HG02763 (cell line): ENCODE data around the gene NPEPPS.
"Not testable (repeated sequence)": the region's sequence is repeated elsewhere in the genome, so short reads cannot be mapped to it uniquely, and the experiment has no call there.

Experiments
- ATAC-seq: cut with Tn5 transposase; IDR thresholded peaks from one replicate; pipeline ENCODE4 v1.9.1; 2021; ENCODE audit warnings: mild to moderate bottlenecking, moderate library complexity; ENCODE audit not compliant: unreplicated experiment

Gene NPEPPS

GRCh38 chr17:47561698-47562405 is 30.9 kb downstream of the NPEPPS start:
- not testable (repeated sequence) for ATAC-seq

DNA sequence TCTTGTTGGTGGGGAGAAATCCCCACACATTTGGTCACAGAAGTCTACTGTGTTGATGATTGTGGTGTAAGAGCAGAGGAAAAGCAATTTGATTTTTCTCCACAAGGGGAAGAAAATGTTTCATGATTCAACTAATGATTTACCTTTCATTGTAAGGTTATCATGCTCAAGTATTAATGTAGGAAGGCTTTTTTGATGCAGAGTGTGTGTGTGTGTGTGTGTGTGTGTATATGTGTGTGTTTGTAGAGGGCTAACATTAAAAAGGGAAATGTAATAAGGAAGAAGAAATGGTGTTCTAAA is 31.4 kb downstream of the NPEPPS start:
- not testable (repeated sequence) for ATAC-seq

DNA sequence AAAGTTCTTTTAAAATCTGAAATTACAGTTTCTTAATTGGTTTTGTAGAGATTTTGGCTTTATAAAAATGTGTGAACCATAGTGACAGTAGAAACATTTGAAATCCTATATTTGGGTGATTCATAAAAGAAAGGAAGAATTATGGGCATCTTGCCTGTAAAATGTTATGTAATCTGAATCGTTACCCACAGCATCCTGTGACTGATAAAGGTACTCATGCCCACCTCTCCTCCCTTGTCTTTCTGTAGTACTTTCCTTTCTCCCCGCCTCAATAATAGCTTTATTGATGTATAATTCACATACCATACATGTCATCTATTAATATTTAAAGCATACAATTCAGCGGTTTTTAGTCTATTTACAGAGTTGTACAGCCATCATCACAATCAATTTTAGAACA is 36.4 kb downstream of the NPEPPS start:
- not testable (repeated sequence) for ATAC-seq

- not testable (repeated sequence) for ATAC-seq
Observed at GRCh38 chr17:47572561-47572960, 41.7 kb downstream of the NPEPPS start.

DNA sequence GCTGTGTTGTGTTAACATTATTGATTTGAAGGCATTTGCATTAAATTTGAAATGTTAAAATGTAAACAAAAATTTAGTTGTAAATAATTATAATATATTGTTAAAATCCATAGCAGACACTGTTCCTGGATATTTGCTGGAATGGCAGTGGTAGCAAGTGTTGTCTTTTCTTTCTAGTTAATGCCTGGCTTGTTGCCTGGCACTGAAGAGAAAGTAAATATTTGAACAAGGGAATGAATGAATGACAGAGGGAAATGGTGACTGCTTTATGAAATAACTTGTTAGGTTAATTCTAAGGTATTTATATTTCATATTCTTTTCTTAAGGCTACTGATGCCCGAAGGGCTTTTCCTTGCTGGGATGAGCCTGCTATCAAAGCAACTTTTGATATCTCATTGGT is 51.5 kb downstream of the NPEPPS start:
- not testable (repeated sequence) for ATAC-seq

DNA sequence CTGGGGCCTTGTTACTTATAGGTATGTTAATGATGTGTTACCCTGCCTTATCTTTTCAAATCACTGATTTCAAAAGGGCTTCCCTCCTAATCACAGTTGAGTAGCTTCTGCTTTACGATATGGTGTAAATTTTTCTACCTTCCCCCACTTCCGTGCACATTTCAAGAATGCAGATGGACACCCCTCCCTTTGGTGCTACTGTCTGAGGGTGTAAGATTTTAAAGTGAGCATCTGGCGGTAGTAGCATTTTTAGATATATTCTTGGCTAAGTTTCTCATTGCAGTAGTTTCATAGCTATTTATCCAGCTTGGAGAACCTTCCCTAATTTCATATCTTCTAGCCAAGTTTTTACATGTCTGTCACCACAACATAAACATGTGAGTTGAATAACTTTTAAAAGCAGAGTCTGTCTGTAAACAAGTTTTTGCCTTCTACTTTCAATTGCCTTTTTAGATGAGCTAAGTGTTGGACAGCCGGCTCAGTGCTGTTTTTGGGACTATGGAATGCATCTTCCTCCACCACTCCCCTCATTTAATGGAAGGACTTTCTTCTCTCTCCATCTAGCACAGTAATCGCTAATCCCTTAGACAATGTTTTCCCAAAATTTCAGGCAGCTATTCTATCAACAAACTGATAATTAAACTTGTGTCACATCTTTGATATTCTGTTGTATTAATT is 55.6 kb downstream of the NPEPPS start:
- ATAC-seq: not testable (repeated sequence)

DNA sequence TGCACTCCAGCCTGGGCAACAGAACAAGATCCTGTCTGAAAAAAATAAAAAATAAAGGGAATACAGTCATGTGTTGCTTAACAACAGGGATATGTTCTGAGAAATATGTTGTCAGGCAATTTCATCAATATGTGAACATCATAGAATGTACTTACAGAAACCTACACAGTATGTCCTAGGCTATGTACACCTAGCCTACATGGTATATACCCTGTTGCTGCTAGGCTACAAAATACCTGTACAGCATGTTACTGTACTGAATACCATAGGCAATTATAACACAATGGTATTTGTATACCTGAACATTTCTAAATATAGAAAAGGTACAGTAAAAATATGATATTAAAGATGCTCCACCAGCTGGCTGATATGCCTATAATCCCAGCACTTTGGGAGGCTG is 62.6 kb downstream of the NPEPPS start:
- not testable (repeated sequence) for ATAC-seq

DNA sequence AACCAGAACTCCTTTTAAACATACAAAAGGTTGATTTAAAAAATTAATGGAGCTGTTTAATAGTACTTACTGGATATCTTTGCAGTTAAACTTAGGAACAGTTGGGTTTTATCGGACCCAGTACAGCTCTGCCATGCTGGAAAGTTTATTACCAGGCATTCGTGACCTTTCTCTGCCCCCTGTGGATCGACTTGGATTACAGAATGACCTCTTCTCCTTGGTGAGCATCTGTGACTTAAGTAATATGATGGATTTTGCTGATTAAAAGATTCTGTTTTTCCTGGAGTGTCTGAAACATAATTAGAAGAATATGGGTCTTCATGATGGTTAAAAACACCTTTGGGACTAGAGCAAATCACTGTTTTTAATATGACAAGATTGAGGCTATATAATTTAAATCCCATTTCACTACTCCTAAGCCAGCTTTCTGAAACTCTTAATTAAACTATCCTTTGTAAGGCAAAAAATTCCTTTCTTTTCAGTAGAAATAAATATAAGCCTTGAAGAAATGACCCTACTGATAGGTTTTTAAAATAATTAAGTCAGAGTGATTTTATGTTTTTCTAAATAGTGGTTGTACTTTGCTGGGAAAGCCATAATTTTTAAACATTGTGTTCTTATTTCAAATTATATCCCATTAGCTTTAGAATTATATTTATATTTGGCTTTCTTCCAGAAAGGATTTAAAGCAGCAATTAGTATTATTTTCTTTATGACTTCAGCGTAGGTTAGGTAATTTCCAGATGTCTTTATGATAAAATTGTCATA is 73.1 kb downstream of the NPEPPS start:
- no peak for ATAC-seq

DNA sequence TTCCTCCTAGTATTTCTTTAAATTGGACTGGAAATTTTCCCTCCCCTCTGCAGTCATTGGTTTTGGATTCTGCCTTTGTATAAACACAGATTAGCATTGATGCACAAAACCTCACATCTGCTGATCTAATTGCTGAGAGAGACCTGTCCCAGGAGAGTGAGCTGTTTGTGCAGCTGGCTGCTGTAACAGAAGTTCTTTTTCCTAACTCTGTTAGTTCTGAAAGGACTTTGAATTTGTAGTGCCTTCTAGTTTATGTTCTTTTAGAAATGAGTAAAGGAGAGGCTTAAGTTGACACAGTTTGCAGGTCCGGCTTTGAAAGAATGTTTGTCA is 73.7 kb downstream of the NPEPPS start:
- ATAC-seq: no peak

- no peak for ATAC-seq
Observed at GRCh38 chr17:47605011-47605410, 74.1 kb downstream of the NPEPPS start.

DNA sequence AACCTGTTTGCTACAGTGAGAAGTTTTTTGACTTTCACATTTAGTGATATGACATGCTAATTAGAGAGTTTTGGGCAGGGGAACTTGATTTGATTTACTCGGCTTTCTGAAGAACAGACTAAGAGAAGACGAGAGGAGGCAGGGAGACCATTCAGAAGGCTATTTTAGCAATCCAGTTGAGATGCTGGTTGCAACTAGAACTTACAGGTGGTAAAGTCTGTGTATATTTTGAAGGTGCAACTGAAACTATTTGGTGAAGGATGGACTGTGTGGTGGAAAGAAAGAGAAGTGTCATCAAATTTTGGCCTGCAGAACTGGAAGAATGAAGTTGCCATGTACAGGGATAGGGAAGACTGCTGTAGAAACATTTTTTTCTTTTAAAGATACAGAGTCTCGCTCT is 76.6 kb downstream of the NPEPPS start:
- no peak for ATAC-seq

DNA sequence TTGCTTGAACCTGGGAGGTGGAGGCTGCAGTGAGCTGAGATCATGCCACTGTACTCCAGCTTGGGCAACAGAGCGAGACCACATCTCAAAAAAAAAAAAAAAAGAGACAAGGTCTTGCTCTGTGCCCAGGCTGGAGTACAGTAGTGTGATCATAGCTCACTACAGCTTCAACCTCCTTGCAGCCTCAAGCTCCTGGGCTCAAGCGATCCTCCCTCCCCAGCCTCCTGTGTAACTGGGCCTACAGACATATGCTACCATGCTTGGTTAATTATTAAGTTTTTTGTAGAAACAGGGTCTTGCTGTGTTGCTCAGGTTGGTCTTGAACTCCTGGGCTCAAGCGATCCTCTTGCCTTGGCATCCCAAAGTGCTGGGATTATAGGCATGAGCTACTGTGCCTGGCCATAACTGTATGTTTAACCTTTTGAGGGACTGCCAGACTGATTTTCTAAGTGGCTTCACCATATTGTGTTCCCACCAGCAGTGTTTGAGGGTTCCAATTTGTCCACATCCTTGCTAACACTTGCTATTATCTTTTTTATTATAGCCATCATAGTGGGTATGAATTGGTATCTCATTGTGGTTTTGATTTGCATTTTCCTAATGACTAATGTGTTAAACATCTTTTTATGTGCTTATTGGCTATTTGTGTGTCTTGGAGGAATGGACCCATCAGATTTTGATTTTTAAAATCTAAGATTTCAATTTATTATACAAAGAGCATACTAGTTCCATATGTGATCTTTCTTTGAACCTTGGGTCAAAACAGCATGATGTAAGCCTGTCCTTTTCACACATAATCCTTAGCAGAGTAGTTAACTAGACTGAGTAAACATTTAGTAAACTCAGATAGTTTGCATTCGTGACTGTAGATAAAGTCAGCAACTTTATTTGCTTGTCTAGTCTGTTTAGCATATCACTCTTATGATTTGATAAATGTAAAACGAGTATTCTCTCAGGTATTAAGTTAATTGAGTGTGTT is 80.8 kb downstream of the NPEPPS start:
- ATAC-seq: no peak

DNA sequence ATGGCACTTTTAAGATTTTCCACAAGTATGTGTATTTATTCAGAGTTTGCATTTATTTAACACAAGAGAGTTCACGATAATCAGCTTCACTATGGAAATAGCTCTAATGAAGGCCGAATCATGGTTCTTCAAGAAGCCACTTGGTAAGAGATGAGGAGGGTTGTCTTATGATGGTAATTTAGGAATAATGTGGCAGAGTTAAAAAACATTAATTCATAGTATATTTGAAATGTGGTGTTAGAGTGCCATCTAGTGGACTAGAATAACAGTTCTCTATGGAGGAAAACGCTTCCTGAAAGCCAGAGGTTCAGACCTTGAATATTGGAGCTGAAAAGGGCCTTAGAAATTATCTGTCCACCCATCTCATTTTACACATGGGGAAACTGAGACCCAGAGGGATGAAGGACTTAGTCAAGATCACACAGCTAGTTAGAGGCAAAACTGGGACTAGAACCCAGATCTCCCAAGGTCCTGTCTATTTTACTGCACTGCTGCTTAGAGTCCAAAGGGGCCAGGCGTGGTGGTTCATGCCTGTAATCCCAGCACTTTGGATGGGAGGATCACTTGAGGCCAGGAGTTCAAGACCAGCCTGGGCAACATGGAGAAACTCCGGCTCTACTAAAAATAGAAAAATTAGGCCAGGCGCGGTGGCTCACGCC is 85.0 kb downstream of the NPEPPS start:
- no peak for ATAC-seq

DNA sequence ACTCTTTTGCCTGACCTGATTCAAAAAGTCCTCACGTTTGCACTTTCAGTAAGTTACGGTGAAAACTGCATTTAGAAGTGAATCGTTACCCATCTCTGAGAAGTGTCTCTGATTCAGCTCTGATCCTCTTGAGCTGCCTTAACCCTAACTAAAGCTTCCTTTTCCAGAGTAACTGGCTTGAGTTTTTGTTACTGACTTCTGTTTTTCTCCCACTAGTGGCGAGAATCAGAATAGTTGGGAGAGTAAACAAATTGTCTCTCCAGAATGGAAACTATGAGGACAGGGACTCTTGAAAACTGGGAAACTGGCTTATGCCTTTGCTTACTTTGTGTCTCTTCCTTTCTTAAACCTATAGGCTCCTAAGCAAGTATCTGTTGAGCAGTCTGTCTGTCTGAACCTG is 87.5 kb downstream of the NPEPPS start:
- no peak for ATAC-seq

- ATAC-seq: no peak
Observed at GRCh38 chr17:47620503-47621245, 89.8 kb downstream of the NPEPPS start.

DNA sequence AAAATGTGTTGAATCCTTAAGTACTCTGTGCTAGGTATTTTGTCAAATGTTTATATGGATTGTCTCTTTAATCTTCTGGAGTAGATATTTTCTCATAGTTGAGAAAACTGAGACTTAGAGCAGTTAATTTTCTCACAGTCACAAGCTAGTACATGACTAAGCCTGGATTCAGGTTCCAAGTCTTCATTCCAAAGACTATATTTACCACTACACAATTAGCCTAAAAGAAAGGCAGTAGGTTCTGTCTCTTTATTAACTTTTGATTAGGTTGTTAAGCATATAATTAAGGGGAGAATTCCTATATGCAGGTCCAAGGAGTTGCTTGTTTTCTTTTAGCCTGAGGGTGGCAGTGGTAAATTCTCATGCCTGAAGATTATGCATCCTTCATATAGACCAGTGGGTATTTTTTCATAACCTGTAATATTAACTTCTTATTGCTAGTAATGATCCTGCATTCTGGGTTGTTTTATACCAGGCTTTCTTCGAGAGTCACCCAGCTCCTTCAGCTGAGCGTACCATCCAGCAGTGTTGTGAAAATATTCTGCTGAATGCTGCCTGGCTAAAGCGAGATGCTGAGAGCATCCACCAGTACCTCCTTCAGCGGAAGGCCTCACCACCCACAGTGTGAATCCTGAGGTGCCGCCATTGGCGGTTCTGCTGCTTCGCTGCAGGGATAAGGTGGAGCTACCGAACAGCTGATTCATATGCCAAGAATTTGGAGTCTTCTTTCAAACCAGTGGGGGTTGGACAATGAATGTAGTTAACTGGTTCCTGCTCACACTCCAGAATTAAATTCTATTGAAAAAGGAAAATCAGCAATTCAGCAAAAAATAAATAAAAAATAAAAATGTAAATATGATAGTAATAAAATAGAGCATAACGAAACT is 90.6 kb downstream of the NPEPPS start:
- no peak for ATAC-seq

- ATAC-seq: no peak
Observed at GRCh38 chr17:47622180-47622549, 91.3 kb downstream of the NPEPPS start.

DNA sequence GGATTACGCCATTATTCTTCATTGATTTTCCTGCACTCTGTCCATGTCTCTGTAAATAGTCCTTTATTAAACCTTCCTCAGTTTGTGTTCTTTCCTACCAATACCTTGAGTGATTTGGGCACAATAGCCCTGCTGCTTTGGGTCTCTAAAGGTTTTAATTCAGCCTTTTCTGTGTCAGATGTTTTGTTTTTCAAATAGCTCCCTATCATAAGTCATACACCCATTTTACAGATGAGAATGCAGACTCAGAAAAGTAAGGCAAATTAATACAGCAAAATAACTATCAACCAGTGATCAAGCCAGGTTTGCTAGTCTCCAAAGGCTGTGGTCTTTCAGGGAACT is 93.8 kb downstream of the NPEPPS start:
- no peak for ATAC-seq

DNA sequence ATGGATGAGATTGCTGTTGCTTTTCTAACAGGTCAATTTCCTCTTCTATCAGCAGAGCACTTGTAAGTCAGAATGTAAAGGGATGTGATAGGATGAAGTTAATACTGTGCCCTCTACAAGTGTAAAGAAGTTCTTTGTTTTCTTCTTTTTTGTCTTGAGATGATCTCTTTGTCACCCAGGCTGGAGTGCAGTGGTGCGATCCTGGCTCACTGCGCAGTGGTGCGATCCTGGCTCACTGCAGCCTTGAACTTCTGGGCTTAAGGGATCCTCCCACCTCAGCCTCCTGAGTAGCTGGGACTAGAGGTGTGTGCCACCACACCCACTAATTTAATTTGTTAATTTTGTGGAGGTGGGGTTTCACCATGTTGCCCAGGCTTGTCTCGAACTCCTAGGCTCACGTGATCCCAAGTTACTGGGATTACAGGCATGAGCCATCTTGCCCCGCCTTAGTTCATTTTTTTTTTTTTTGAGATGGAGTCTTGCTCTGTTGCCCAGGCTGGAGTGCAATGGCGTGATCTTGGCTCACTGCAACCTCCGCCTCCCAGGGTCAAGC is 97.2 kb downstream of the NPEPPS start:
- no peak for ATAC-seq
